ENCODE results near the gene ANKK1.

GRCh38 chr11:113392236-113392921 lies 4.8 kb downstream of the ANKK1 start:
- TF ChIP-seq, protein P1, sequence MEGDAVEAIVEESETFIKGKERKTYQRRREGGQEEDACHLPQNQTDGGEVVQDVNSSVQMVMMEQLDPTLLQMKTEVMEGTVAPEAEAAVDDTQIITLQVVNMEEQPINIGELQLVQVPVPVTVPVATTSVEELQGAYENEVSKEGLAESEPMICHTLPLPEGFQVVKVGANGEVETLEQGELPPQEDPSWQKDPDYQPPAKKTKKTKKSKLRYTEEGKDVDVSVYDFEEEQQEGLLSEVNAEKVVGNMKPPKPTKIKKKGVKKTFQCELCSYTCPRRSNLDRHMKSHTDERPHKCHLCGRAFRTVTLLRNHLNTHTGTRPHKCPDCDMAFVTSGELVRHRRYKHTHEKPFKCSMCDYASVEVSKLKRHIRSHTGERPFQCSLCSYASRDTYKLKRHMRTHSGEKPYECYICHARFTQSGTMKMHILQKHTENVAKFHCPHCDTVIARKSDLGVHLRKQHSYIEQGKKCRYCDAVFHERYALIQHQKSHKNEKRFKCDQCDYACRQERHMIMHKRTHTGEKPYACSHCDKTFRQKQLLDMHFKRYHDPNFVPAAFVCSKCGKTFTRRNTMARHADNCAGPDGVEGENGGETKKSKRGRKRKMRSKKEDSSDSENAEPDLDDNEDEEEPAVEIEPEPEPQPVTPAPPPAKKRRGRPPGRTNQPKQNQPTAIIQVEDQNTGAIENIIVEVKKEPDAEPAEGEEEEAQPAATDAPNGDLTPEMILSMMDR (IDR thresholded peaks at IDR 0.05; ENCODE audit: poor library complexity) = no peak
- TF ChIP-seq EZH2phosphoT487 (IDR thresholded peaks at IDR 0.05; ENCODE audit: low read depth, severe bottlenecking, unreplicated experiment) = no peak

Data from hepatocyte (in vitro differentiated cells).